NCI-H2196 treated with DMSO at 0.1 percent for 48 hours (cell line): ENCODE measurements around the gene KDM6A.
"Not testable (repeated sequence)": the region's sequence is repeated elsewhere in the genome, so short reads cannot be mapped to it uniquely, and the experiment has no call there.

Experiments used
- DNase-seq: peaks from one replicate; lab custom pipeline; 2025; ENCODE audit not compliant: unreplicated experiment; lab: John Stamatoyannopoulos, UW

KDM6A gene

GRCh38 chrX:45001048-45001447 lies 128.1 kb downstream of the KDM6A start:
- no peak for DNase-seq

- DNase-seq, result no peak
Measured at GRCh38 chrX:45003085-45003484, 130.1 kb downstream of the KDM6A start.

DNA sequence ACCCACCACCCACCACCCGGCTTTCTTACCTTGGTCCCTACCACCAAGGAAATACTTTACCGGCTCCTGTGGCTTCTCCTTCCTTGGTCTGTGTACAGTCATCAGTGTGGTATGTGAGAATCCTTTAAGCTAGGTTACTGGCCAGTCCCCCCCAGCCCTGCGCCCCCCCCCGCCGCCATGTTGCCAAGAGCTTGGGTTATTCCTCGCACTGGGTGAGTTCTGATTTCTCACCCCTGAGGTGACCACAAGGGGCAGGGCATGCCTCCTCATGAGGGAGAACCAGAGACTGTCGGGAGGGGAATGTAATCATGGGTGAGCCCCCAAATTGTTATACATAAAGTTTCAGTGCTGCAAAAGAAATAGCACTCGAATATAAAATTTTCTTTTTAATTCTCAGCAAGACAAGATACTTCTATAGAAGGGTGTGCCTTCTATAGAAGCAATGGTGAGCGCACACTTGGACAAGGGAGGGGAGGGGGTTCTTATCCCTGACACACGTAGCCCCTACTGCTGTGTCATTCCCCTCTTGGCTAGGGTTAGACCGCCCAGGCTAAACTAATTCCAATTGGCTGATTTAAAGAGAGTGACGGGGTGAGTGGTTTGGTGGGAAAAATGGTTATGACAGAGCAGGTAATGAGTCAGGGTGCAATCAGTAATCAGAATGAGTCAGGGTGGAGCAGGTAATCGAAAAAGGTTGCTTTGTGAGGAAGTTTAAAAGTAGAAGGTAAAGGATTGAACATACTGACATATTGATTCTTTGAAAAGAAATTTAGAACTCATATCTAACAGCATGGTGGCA lies 133.2 kb downstream of the KDM6A start:
- no peak for DNase-seq

- DNase-seq, result no peak
Measured at GRCh38 chrX:45007598-45007997, 134.6 kb downstream of the KDM6A start.

- DNase-seq, result no peak
Measured at GRCh38 chrX:45009371-45010000, 136.5 kb downstream of the KDM6A start.

DNA sequence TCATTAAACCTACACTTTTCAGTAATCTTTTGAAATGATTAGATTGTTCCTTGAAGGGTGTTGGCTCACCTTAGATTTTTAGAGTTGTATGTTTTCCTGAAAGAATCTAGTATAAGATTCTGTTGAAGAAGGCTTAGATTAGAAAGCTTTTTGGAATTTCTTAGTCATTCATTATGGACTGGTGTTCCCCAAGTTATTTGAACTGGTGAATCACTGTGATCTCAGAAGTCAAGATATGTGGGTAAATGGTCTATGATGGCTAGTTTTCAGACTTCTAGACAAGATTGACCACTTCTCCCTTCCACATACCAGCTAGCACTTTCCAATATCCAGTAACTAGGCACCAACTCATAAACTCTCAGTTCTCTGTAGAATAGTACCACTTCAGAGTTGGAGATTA lies 138.1 kb downstream of the KDM6A start:
- DNase-seq, result no peak

DNA sequence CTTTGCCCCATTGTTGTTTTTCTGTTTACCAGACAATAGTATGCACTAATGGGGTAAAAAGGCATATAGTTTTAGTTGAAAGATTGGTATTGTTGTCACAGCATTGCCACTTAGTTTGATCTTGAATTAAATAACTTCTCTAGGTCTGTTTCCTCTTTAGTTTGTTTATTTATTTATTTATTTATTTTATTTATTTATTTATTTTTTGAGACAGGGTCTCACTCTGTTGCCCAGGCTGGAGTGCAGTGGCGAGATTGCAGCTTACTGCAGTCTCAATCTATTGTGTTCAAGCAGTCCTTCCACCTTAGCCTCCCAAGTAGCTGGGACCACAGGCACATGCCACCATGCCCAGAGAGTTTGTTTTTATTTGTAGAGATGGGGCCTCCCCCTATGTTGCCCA lies 138.6 kb downstream of the KDM6A start:
- no peak for DNase-seq

DNA sequence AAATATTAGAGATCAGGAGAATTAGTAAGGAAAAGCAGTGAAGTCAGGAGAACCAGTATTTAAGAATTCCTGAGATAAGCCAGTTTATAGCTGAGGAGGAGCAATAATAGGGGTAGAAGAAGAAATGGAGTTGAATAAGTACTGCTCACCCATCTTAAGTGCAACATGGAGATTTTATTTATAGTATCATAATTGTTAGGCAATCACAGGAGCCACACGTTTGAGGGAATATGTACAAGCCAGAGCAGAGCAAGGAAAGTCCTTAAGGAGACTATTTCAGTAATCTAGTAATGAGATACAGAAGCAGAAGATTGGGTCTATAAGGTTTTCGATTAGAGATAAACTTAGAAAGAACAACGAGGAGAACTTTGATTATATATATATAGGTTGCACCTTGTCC lies 145.0 kb downstream of the KDM6A start:
- DNase-seq, result no peak

GRCh38 chrX:45022150-45022549 lies 149.2 kb downstream of the KDM6A start:
- no peak for DNase-seq

- no peak for DNase-seq
Measured at GRCh38 chrX:45024501-45024900, 151.5 kb downstream of the KDM6A start.

GRCh38 chrX:45026036-45026435 lies 153.0 kb downstream of the KDM6A start:
- DNase-seq, result no peak

GRCh38 chrX:45031830-45032378 lies 158.9 kb downstream of the KDM6A start:
- no peak for DNase-seq

GRCh38 chrX:45035071-45035470 lies 162.1 kb downstream of the KDM6A start:
- DNase-seq, result no peak

DNA sequence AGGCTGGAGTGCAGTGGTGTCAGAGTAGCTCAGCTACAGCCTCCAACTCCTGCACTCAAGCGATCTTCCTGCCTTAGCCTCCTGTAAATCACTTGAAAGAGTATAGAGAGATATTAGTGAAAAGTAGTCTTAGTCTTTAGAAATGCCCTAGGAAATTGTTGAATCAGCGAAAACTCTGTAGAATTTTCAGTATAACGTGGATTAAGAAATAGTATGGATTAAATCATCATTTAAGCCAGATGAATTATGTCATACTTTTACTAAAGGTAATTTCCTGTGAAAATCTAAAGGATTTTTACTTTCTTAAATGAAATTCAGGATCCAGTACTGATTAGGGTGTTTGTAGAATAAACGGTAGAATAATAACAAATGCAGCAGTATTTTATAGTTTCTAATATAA lies 163.2 kb downstream of the KDM6A start:
- DNase-seq, result no peak

- not testable (repeated sequence) for DNase-seq
Measured at GRCh38 chrX:45040137-45040536, 167.1 kb downstream of the KDM6A start.

- DNase-seq, result no peak
Measured at GRCh38 chrX:45046417-45046816, 173.4 kb downstream of the KDM6A start.

DNA sequence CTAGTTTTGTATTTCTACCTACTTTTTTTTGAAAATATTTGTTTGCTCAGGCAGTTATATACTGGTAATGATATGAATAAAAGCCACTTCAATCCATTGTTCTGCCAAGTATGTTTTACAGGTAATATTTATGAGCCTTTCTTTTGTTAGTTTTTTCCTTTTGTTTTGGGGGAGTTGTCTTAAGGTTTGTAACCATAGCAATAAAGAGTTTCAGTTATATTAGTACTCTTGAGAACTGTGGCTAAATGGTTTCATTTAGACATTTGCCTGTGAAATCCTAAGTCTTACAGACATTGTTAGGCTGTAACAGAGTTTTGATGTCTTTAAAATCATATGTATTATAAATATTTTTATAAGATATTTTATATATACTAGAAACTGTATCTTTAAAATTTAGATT lies 177.6 kb downstream of the KDM6A start:
- no peak for DNase-seq

DNA sequence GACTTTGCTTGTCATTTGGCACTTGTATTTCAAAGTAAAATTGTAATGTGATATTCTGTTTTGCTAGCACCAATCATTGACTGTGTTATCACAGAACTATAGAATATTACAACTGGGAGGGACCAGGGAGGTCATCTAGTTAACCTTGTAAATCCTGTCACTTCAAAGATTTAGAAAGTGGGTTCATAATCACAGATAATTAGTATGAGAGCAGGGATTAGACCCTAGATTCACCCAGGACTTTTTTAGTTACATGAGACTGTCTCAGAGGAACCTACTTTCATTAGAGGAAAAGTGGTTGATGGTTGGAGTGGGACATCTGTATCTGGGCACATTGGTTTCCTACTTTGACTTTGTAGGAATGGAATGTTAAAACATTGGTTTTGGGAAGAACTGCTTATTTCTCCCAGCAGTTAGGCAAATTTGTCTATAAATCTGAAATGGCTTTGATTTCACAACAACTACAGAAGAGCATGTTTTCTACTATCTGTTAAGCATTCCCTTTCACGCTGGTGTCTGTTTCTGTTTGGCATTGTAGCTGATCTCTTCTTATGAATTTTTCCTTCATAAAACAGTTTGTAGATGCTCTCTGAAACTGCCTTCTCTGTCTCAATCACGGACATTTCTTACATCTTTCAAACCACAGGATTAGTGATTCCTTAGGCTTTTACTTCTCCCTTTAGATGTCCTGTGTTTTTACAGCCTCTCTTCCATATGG lies 183.6 kb downstream of the KDM6A start:
- DNase-seq, result no peak

- DNase-seq, result not testable (repeated sequence)
Measured at GRCh38 chrX:45059906-45060305, 186.9 kb downstream of the KDM6A start.

DNA sequence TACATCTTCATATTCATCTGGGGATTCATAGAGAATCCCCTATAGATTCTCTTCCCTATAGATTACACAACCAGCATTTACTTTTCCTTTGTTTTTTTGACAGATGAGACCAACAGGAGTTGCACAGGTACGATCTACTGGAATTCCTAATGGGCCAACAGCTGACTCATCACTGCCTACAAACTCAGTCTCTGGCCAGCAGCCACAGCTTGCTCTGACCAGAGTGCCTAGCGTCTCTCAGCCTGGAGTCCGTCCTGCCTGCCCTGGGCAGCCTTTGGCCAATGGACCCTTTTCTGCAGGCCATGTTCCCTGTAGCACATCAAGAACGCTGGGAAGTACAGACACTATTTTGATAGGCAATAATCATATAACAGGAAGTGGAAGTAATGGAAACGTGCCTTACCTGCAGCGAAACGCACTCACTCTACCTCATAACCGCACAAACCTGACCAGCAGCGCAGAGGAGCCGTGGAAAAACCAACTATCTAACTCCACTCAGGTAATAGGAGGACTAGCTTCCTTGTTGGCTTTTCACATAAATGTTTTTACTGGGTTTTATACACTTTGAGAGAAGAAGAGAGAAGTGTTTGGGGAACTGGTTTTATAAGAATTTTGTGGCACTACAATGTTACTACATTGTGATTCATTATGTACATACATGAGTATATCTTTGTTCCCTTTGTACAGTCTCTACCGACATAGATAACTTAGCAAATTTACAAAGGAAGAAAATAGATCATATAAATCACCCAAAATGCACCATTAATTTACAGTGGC lies 190.5 kb downstream of the KDM6A start:
- DNase-seq, result no peak

DNA sequence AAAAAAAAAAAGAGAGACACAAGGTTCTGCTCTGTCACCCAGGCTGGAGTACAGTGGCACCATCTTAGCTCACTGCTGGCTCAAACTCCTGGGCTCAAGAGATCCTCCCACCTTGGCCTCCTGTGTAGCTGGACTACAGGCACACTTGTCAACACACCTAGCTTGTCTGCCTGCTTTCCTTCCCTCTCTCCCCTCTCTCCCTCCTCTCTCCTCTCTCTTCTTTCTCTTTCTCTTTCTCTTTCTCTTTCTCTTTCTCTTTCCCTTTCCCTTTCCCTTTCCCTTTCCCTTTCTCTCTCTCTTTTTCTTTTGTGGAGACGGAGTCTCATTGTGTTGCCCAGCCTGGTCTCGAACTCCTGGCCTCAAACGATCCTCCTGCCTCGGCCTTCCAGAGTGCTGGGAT lies 195.6 kb downstream of the KDM6A start:
- DNase-seq, result no peak
